ENCODE data around the gene IL2RA.

DNA sequence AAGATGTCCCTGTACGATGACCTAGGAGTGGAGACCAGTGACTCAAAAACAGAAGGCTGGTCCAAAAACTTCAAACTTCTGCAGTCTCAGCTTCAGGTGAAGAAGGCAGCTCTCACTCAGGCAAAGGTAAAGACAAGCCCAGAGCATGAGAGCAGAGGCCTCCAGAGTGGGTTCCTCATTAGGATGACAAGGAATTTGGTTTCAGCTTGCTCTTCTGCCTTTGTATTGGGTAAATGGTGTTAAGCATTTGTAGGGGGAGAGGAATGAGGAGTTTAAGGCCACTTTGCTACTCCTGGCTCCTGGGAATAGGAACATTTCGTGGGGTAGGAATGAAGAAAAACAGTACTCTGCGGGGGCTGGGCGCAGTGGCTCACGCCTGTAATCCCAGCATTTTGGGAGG is 34.9 kb upstream of the IL2RA start:
- TF ChIP-seq CTCF (conservative IDR thresholded peaks at IDR 0.05; ENCODE audit: low read depth, low read length) (no peak), EZH2 (IDR thresholded peaks at IDR 0.05; ENCODE audit: borderline replicate concordance, low read depth, low read length, poor library complexity, severe bottlenecking) (no peak)

Data from A673 (cell line).